GM12878 (cell line): Measurements from ENCODE around the gene PDILT. TPM values are rescaled to one million over a fixed set of nuclear protein-coding genes. Genes with fewer than 3 reads are reported as not detected.

Experiments
- ATAC-seq: fragments of 200-7000 bp; cut with Tn5 transposase; 3 replicates; pipeline ENCODE4 v1.9.1; 2020; ENCODE audit warnings: mild to moderate bottlenecking, moderate library complexity
- BruUV-seq: library from RNA; stranded (reverse); fragments of 400-500 nt; replicated peaks from 2 replicates; lab custom pipeline; 2021; lab: Mats Ljungman, UMichigan
- CTCF ChIA-PET: fragments of 300-600 bp; sonication (Branson Sonifier 250); formaldehyde crosslinking; extraction: SDS; loops from one replicate; lab custom pipeline; 2021; ENCODE audit warnings: inconsistent platforms; lab: Yijun Ruan, JAX
- POLR2A ChIA-PET: fragments of 350-600 bp; formaldehyde crosslinking; extraction: SDS; loops from one replicate; lab custom pipeline; 2021; ENCODE audit warnings: inconsistent platforms; lab: Charles Lee
- RAD21 ChIA-PET: fragments of 300-600 bp; sonication (Branson Sonifier 250); formaldehyde crosslinking; loops from one replicate; lab custom pipeline; 2023; ENCODE audit warnings: antibody characterized with exemption; ENCODE audit not compliant: unreplicated experiment; lab: Charles Lee
- SMC1A ChIA-PET: fragments of 300-600 bp; sonication (Branson Sonifier 250); formaldehyde crosslinking; loops from one replicate; lab custom pipeline; 2023; ENCODE audit not compliant: unreplicated experiment, uncharacterized antibody; lab: Charles Lee
- DNase-seq: peaks from one replicate; pipeline ENCODE4 v3.0.0-alpha.2; 2011; ENCODE audit warnings: low read depth, low spot score
- FAIRE-seq: peaks from 3 replicates; lab custom pipeline; 2011; peaks lifted over from hg19 to GRCh38; lab: Jason Lieb, UNC
- H2AFZ ChIP-seq: 2 replicates; pipeline ENCODE4 v1.6.0; 2011; ENCODE audit warnings: low read depth, low read length, control low read depth; ENCODE audit not compliant: control insufficient read depth
- H3K27ac ChIP-seq: 2 replicates; pipeline ENCODE4 v1.5.1; 2011; ENCODE audit warnings: control low read depth; ENCODE audit not compliant: control insufficient read depth, insufficient read depth
- H3K27me3 ChIP-seq, 2 experiments: replicated peaks in 1 of 2; 2 replicates each; pipeline versions ENCODE4 v1.6.0 to v1.6.1; 2011; ENCODE audit warnings: low read length in 1 of 2; ENCODE audit not compliant: control insufficient read depth in 2 of 2, insufficient read depth in 2 of 2
- H3K36me3 ChIP-seq, 2 experiments: 2 replicates each; pipeline ENCODE4 v1.5.1; 2011; ENCODE audit warnings: low read length in 1 of 2; ENCODE audit not compliant: control insufficient read depth in 2 of 2, insufficient read depth in 2 of 2
- H3K4me1 ChIP-seq: 2 replicates; pipeline ENCODE4 v1.6.1; 2011; ENCODE audit warnings: mild to moderate bottlenecking, low read length, moderate library complexity, mixed read lengths; ENCODE audit not compliant: control insufficient read depth, insufficient read depth
- H3K4me2 ChIP-seq: 2 replicates; pipeline ENCODE4 v1.6.0; 2011; ENCODE audit warnings: control low read depth; ENCODE audit not compliant: control insufficient read depth, insufficient read depth
- H3K4me3 ChIP-seq: fragments of 200-600 bp; sonication (generic); 2 replicates; pipeline ENCODE4 v1.5.1; 2016
- H3K79me2 ChIP-seq: 2 replicates; pipeline ENCODE4 v1.6.0; 2011; ENCODE audit warnings: low read length; ENCODE audit not compliant: control insufficient read depth, insufficient read depth
- H3K9ac ChIP-seq: 2 replicates; pipeline ENCODE4 v1.8.0; 2011; ENCODE audit warnings: low read length, control low read depth, mixed read lengths; ENCODE audit not compliant: control insufficient read depth, insufficient read depth
- H3K9me3 ChIP-seq: replicated peaks from 3 replicates; pipeline ENCODE4 v1.5.1; 2011; ENCODE audit warnings: mild to moderate bottlenecking, low read length; ENCODE audit not compliant: control insufficient read depth, insufficient read depth
- H4K20me1 ChIP-seq: 2 replicates; pipeline ENCODE4 v1.6.0; 2011; ENCODE audit not compliant: control insufficient read depth, insufficient read depth
- TARDBP ChIP-seq: IDR thresholded peaks from 2 replicates; pipeline ENCODE4 v1.6.1; 2016; ENCODE audit warnings: borderline replicate concordance
- WGBS: methylation state at CpG from one replicate; pipeline ENCODE4 v1.1.6; 2016; ENCODE audit warnings: low lambda C conversion rate; ENCODE audit not compliant: insufficient replicate concordance, insufficient coverage; ENCODE audit errors: missing lambda C conversion rate; 5-methylcytosine and 5-hydroxymethylcytosine counted together
- in situ Hi-C: fragments of 300-500 bp; cut with MboI; formaldehyde crosslinking; loops from 9 replicates; pipeline ENCODE4 v1.14.3; 2018; ENCODE audit warnings: mixed read lengths
- intact Hi-C: fragments of 100-400 bp; cut with micrococcal nuclease; formaldehyde crosslinking; loops from one replicate; pipeline ENCODE4 v1.14.2; 2022; ENCODE audit not compliant: unreplicated experiment
- polyA plus RNA-seq, 11 experiments: library from polyadenylated mRNA; depleted of rRNA in 4 of 11; unstranded in 6 of 11; stranded (reverse) in 5 of 11; fragments of >200 nt; fragmentation: Nextera tagmentation in 4 of 11; fragmentation: Illumina TruSeq in 1 of 11; extraction: Ambion mirVana in 4 of 11; extraction: Trizol in 1 of 11; gene quantifications; 1 replicate in 1 of 11; 2 replicates in 10 of 11; pipeline versions ENCODE4 v1.2.1 to v1.2.3, GENCODE V29; 2011 to 2016; ENCODE audit warnings: inconsistent platforms in 2 of 11, missing spikeins in 2 of 11, low read depth in 1 of 11
- total RNA-seq, 4 experiments: library from RNA; depleted of rRNA in 3 of 4; stranded (reverse); fragments of >200 nt in 3 of 4; fragmentation: Illumina TruSeq in 1 of 4; extraction: Trizol in 1 of 4; gene quantifications; 2 replicates each; pipeline versions ENCODE4 v1.2.1 to v1.2.3, GENCODE V29; 2013 to 2021
- TF ChIP-seq, protein P1 (sequence below): fragments of 450-650 bp; IDR thresholded peaks from 2 replicates; pipeline ENCODE4 v1.6.1; 2016; ENCODE audit warnings: mild to moderate bottlenecking, moderate library complexity, borderline replicate concordance

PDILT gene
- total and polyA plus RNA-seq, 10 of the 15 experiments (the other 5 are each of a cell fraction or from before 2014, with no cell fraction given) = not detected

DNA sequence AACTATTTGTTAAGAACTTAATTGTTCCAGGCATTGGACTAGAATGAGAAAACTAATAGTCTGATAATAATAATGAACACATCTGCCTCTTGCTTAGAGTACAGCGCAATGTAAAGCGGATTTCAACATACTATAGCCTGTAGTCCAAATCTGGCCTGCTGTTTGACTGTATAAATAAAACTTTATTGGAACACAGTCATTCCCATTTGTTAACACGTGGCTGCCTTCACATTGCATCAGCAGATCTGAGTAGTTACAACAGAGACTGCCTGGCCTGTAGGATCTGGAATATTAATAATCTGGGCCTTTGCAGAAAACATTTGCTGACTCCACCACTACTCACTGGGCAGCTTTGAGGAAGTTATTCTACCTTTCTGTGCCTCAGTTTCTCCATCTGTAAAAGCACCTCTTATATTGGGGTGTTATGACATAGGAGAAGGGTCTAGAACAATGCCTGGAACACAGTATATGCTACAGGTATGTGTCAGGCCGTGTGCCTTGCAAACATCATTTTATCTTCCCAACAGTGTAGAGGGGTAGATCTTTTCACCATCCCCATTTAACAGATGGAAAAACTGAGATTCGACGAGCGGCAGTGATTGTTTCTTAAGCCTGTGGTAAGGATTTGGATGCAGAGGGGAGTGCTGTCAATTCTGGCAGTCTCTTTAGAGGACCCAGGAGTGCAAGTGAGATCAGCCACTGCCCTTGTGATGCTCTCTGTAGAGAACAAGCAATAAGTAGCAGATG is 22.2 kb downstream of the PDILT start:
- H3K4me3 ChIP-seq = no peak overlapping the region
- no peaks in the 10 kb centered on the region for H3K9me3 ChIP-seq
- ChIA-PET RAD21 (interaction anchor here (1.2 to 5.7 kb wide), 4 partner anchors 81 to 483 kb away, joined by 3 to 58 read pairs (median 26); no protein-coding TSS in a partner anchor), SMC1A (interaction anchor here (1.2 to 5.2 kb wide), 4 partner anchors 82 to 483 kb away, joined by 3 to 66 read pairs (median 24); no protein-coding TSS in a partner anchor), CTCF (interaction anchor here (1.1 to 6.4 kb wide), 6 partner anchors 8 to 481 kb away, joined by 3 to 137 read pairs (median 50); no protein-coding TSS in a partner anchor), POLR2A (no interaction called here)
- no TSS peak for BruUV-seq
- no peak for FAIRE-seq
- WGBS = 64% methylated on average over 7 of the region's 7 CpGs
- TF ChIP-seq, protein P1, sequence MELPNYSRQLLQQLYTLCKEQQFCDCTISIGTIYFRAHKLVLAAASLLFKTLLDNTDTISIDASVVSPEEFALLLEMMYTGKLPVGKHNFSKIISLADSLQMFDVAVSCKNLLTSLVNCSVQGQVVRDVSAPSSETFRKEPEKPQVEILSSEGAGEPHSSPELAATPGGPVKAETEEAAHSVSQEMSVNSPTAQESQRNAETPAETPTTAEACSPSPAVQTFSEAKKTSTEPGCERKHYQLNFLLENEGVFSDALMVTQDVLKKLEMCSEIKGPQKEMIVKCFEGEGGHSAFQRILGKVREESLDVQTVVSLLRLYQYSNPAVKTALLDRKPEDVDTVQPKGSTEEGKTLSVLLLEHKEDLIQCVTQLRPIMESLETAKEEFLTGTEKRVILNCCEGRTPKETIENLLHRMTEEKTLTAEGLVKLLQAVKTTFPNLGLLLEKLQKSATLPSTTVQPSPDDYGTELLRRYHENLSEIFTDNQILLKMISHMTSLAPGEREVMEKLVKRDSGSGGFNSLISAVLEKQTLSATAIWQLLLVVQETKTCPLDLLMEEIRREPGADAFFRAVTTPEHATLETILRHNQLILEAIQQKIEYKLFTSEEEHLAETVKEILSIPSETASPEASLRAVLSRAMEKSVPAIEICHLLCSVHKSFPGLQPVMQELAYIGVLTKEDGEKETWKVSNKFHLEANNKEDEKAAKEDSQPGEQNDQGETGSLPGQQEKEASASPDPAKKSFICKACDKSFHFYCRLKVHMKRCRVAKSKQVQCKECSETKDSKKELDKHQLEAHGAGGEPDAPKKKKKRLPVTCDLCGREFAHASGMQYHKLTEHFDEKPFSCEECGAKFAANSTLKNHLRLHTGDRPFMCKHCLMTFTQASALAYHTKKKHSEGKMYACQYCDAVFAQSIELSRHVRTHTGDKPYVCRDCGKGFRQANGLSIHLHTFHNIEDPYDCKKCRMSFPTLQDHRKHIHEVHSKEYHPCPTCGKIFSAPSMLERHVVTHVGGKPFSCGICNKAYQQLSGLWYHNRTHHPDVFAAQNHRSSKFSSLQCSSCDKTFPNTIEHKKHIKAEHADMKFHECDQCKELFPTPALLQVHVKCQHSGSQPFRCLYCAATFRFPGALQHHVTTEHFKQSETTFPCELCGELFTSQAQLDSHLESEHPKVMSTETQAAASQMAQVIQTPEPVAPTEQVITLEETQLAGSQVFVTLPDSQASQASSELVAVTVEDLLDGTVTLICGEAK = peak; percentile 58
- TF ChIP-seq TARDBP = no peak
- H3K79me2 ChIP-seq = no peaks in the 10 kb centered on the region
- no peak overlapping the region for H3K4me2 ChIP-seq
- no peak for DNase-seq
- no peaks in the 10 kb centered on the region for H3K36me3 ChIP-seq
- H2AFZ ChIP-seq = no peak overlapping the region
- H3K4me1 ChIP-seq = no peaks in the 10 kb centered on the region
- ATAC-seq = no peak
- in situ Hi-C loops (loop anchor here (5.0 kb wide), 1 partner anchor 475 kb away; no protein-coding TSS in a partner anchor), intact Hi-C loops (loop anchor here (2.0 to 10.0 kb wide), 2 partner anchors 322 to 484 kb away; no protein-coding TSS in a partner anchor)
- H3K27me3 ChIP-seq = no peaks in the 10 kb centered on the region
- H3K27ac ChIP-seq = no peak overlapping the region
- no peak overlapping the region for H3K9ac ChIP-seq
- H4K20me1 ChIP-seq = no peaks in the 10 kb centered on the region
